ENCODE measurements around the gene GCC2. TPM values are rescaled to one million over a fixed set of nuclear protein-coding genes. Genes with fewer than 3 reads are reported as not detected.
"Not testable (repeated sequence)": the region's sequence is repeated elsewhere in the genome, so short reads cannot be mapped to it uniquely, and the experiment has no call there.

GCC2 gene
- total RNA-seq, 4 donors from 2014 or later, result 19.6 to 39.5 (median 21.8) TPM

DNA sequence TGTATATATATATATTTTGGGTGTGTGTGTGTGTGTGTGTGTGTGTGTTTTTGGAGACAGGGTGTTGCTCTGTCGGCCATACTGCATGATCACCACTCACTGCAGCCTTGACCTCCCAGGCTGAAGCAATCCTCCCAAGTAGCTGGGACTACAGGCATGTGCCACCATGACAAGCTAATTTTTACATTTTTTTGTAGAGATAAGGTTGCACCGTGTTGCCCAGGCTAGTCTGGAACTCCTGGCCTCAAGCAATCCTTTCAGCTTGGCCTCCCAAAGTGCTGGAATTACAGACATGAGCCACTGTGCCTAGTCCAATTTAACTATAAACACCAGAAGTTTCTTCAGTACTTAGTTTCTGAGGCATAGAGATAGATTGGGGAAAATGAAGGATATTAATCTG, 103.6 kb downstream of the GCC2 start:
- WGBS, 2 donors, result 53 to 67% methylated on average over 2 of the region's 2 CpGs
- no peak for DNase-seq (ENCODE audit: low spot score in 2 of 2)
- TF ChIP-seq, protein P1, sequence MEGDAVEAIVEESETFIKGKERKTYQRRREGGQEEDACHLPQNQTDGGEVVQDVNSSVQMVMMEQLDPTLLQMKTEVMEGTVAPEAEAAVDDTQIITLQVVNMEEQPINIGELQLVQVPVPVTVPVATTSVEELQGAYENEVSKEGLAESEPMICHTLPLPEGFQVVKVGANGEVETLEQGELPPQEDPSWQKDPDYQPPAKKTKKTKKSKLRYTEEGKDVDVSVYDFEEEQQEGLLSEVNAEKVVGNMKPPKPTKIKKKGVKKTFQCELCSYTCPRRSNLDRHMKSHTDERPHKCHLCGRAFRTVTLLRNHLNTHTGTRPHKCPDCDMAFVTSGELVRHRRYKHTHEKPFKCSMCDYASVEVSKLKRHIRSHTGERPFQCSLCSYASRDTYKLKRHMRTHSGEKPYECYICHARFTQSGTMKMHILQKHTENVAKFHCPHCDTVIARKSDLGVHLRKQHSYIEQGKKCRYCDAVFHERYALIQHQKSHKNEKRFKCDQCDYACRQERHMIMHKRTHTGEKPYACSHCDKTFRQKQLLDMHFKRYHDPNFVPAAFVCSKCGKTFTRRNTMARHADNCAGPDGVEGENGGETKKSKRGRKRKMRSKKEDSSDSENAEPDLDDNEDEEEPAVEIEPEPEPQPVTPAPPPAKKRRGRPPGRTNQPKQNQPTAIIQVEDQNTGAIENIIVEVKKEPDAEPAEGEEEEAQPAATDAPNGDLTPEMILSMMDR (IDR thresholded peaks at IDR 0.05), result no peak
- TF ChIP-seq POLR2A (IDR thresholded peaks at IDR 0.05), result no peak
- intact Hi-C loops (cut with DNase I; ENCODE audit: low total_unique reads), result no loop called here
- H3K4me3 ChIP-seq (ENCODE audit: low read depth, poor library complexity, severe bottlenecking), result no peak overlapping the region

DNA sequence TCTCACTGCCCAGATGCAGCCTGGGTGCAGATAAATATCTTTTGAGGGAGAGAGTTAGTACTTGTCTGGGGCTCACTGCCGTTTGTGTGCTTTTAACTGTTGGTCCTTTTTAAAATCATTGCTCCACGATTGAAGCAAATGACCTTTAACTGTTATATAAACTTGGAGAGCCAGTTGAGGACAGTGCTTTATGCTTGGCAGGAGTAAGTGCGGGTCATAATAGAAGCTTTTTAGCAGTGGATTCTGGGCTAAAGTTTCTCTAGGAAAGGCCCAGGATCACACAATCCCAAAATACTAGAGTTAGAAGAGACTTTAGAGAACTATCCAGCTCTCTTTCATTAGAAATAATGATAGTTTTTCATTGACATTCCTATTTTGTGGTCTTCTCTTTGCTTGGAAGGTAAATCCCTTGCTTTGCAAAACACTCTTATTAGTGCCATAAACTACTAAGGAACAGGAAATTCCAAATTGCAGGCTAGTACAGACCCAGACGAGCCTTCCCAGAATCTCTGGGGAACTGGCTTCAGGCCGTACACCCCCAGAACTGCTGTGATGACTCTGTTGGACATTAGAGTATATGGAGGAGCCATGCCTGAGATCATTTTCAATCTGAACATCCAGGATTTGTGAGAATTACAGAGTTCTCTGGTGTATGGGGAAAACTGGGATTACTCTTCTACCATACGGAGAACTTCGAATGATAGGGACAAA, 104.4 kb downstream of the GCC2 start:
- H3K4me3 ChIP-seq (ENCODE audit: low read depth, poor library complexity, severe bottlenecking), result no peak overlapping the region
- no peak for TF ChIP-seq POLR2A (IDR thresholded peaks at IDR 0.05)
- TF ChIP-seq, protein P1 (IDR thresholded peaks at IDR 0.05), result no peak
- 56 to 65% methylated on average over 7 of the region's 7 CpGs for WGBS, 2 donors
- intact Hi-C loops (cut with DNase I; ENCODE audit: low total_unique reads), result no loop called here
- DNase-seq (ENCODE audit: low spot score in 2 of 2), result no peak

DNA sequence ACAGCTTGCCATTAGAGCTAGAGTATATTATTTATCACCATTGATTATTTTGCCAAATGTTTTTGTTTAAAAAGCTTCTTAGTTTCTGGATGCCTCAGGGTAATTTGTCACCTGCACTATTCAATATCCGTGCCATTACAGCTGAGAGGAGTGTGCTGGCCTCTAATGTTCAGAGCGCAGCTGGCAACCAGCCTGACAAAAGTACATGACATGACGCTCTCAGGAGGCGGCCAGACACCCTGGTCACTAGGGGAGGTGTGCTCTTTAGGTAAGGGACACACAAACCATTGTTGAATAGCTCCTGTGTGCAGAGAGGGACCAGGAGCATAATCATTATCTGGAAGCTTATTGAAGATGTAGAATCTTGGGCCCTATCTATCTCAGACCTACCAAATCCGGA, 105.5 kb downstream of the GCC2 start:
- DNase-seq (ENCODE audit: low spot score in 2 of 2), result no peak
- WGBS, 2 donors, result 59 to 62% methylated on average over 5 of the region's 5 CpGs
- TF ChIP-seq, protein P1 (IDR thresholded peaks at IDR 0.05), result no peak
- TF ChIP-seq POLR2A (IDR thresholded peaks at IDR 0.05), result no peak
- intact Hi-C loops (cut with DNase I; ENCODE audit: low total_unique reads), result no loop called here
- H3K4me3 ChIP-seq (ENCODE audit: low read depth, poor library complexity, severe bottlenecking), result no peak overlapping the region

DNA sequence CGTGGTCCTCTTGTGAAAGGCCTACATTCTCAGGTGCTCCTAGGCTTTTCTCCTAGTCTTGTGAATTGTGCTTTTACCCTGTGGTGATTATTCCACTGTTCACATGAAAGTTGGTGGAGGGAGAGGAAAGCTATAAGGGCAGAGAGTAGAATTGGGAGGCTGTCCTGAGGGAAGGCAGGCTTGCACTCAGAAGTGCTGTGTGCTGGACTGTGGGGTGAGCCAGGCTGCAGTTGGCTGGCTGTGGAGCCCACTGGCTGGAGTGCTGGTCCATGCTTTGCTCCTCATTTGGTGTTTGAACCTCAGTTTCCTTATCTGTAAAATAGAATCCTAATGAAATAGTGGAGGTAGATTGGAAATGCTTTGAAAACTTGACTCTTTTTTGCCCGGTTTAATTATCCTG, 106.6 kb downstream of the GCC2 start:
- 98 to 99% methylated on average over 2 of the region's 2 CpGs for WGBS, 2 donors
- no peak for DNase-seq (ENCODE audit: low spot score in 2 of 2)
- intact Hi-C loops (cut with DNase I; ENCODE audit: low total_unique reads), result no loop called here
- no peak for TF ChIP-seq POLR2A (IDR thresholded peaks at IDR 0.05)
- TF ChIP-seq, protein P1 (IDR thresholded peaks at IDR 0.05), result no peak
- no peak overlapping the region for H3K4me3 ChIP-seq (ENCODE audit: low read depth, poor library complexity, severe bottlenecking)

DNA sequence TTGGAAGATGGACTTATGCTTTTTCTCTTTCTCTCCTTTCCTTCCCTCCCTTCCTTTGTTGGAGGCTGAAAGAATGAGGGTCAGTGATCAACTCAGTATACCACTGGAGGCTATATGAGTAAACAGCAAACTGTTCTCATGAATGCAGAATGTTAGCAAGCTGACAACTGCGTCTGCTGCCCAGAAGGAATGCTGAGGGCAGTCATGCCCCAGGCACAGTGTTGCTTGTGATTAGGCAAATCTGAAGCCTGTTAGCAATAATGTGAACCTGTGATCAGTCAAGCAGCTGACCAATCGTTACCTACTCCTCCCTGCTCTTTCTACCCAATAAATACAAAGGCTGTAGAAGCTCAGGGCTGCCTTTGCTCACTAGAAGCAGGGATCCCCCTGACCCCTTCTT, 107.6 kb downstream of the GCC2 start:
- intact Hi-C loops (cut with DNase I; ENCODE audit: low total_unique reads); H3K4me3 ChIP-seq (ENCODE audit: low read depth, poor library complexity, severe bottlenecking); DNase-seq (ENCODE audit: low spot score in 2 of 2): not testable (repeated sequence)
- WGBS, 2 donors, result 77 to 84% methylated on average over 2 of the region's 2 CpGs

Other genes with a start within 250 kb of the GCC2 start
- not detected for gene SULT1C3, start 209.2 kb upstream of the GCC2 start, total RNA-seq
- gene SULT1C2, start 160.3 kb upstream of the GCC2 start, total RNA-seq, result under 1 TPM in 2 of 4 donors, not detected in 2; 0.23 to 0.42 TPM
- 1 to 10 TPM in 2 of 4 donors, under 1 TPM in 2; 0.17 to 2.4 (median 0.93) TPM for gene SULT1C4, start 71.3 kb upstream of the GCC2 start, total RNA-seq
- gene LIMS1, start 85.3 kb downstream of the GCC2 start, total RNA-seq, result 10 to 100 TPM; 43.6 to 89.3 (median 59.6) TPM